GM12874 (cell line): ENCODE results near the gene TSHZ3.

Experiments
- CTCF ChIP-seq: IDR thresholded peaks from 2 replicates; pipeline ENCODE4 v1.5.1; 2011; ENCODE audit warnings: low read depth, mild to moderate bottlenecking, control low read depth, low read length, moderate library complexity; ENCODE audit not compliant: insufficient read depth

Gene TSHZ3

GRCh38 chr19:31307071-31307669, 42.1 kb downstream of the TSHZ3 start:
- no peak for TF ChIP-seq CTCF

GRCh38 chr19:31306006-31306753, 43.1 kb downstream of the TSHZ3 start:
- no peak for TF ChIP-seq CTCF

- TF ChIP-seq CTCF = no peak
Measured at GRCh38 chr19:31304831-31305312, 44.4 kb downstream of the TSHZ3 start.

GRCh38 chr19:31303262-31303815, 45.9 kb downstream of the TSHZ3 start:
- TF ChIP-seq CTCF = no peak

- no peak for TF ChIP-seq CTCF
Measured at GRCh38 chr19:31301306-31301980, 47.8 kb downstream of the TSHZ3 start.

GRCh38 chr19:31300422-31300821, 48.8 kb downstream of the TSHZ3 start:
- TF ChIP-seq CTCF = no peak

GRCh38 chr19:31299665-31300064, 49.6 kb downstream of the TSHZ3 start:
- TF ChIP-seq CTCF = no peak
